ENCODE data around the gene PROX2.

DNA sequence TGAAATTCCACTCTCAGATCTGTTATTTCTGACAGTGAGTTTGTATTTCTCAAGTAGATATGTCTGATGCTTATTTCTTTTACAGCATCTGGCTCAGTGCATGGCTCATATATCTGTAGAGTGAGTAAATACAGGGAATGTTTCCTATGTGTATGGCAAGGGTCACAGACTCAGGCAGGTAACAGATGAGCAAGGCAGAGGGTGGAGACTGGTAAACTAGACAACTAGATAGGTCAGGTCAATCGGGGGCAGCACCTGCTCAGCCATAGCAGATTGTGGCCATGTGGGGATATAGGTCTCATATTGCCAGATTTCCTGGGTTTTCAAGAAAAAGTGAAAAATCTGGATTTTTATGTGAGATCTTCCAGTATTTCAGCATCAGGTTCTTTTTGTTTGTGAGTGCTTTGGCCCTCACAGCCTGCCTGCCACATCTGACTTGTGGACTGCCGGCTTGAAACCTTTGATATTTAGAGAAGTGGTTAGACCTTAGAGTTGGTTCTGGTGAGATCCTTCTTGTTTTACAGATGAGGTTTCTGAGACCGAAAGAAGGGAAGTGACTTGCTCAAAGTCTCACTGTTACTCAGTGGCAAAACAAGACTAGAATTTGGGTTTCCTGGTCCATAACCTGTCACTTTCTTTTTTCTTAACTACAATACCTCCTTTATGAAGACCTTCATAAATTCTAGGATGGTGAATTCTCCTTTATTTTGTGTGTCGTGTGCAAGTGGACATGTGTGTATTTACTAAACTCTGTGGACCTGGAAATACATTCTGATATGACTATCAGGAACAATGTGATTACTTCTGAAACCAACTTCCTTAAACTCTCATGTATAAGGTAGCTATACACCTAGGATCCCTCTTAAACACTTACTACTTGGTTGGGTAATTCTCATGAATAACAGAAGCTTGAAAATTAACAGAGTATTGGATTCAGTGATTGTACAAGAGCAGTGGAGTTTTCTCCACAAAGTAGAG is 34.4 kb downstream of the PROX2 start:
- TF ChIP-seq, protein P1, sequence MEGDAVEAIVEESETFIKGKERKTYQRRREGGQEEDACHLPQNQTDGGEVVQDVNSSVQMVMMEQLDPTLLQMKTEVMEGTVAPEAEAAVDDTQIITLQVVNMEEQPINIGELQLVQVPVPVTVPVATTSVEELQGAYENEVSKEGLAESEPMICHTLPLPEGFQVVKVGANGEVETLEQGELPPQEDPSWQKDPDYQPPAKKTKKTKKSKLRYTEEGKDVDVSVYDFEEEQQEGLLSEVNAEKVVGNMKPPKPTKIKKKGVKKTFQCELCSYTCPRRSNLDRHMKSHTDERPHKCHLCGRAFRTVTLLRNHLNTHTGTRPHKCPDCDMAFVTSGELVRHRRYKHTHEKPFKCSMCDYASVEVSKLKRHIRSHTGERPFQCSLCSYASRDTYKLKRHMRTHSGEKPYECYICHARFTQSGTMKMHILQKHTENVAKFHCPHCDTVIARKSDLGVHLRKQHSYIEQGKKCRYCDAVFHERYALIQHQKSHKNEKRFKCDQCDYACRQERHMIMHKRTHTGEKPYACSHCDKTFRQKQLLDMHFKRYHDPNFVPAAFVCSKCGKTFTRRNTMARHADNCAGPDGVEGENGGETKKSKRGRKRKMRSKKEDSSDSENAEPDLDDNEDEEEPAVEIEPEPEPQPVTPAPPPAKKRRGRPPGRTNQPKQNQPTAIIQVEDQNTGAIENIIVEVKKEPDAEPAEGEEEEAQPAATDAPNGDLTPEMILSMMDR (IDR thresholded peaks at IDR 0.05): no peak
- no peak for TF ChIP-seq POLR2A (IDR thresholded peaks at IDR 0.05)
